OCI-LY1 (cell line): ENCODE results near the gene HPS5.

Source experiments
- H2AFZ ChIP-seq: fragments of 200-600 bp; sonication (generic), shearing (Covaris generic); 2 replicates; pipeline ENCODE4 v1.6.0; 2014; ENCODE audit warnings: antibody characterized with exemption, mild to moderate bottlenecking, low read length
- H3F3A ChIP-seq: fragments of 200-600 bp; sonication (generic), shearing (Covaris generic); 2 replicates; pipeline ENCODE4 v1.6.0; 2014; ENCODE audit warnings: mild to moderate bottlenecking, antibody characterized with exemption, low read length, moderate library complexity; ENCODE audit not compliant: insufficient read depth
- H3K27ac ChIP-seq: fragments of 200-600 bp; sonication (generic); 2 replicates; pipeline ENCODE4 v1.5.1; 2014; ENCODE audit warnings: low read length, mixed run types, mild to moderate bottlenecking, low read depth; ENCODE audit not compliant: poor library complexity, severe bottlenecking
- H3K27me3 ChIP-seq: fragments of 200-600 bp; sonication (generic); 2 replicates; pipeline ENCODE4 v1.6.0; 2014; ENCODE audit warnings: antibody characterized with exemption, mild to moderate bottlenecking, low read length, moderate library complexity; ENCODE audit not compliant: insufficient read depth
- H3K36me3 ChIP-seq: fragments of 200-600 bp; sonication (generic); 2 replicates; pipeline ENCODE4 v1.6.1; 2014; ENCODE audit warnings: mild to moderate bottlenecking, antibody characterized with exemption, low read length, moderate library complexity, mixed read lengths; ENCODE audit not compliant: insufficient read depth
- H3K4me1 ChIP-seq: fragments of 200-600 bp; sonication (generic); 2 replicates; pipeline ENCODE4 v1.5.1; 2014; ENCODE audit warnings: mild to moderate bottlenecking, low read length, moderate library complexity; ENCODE audit not compliant: insufficient read depth, severe bottlenecking
- H3K4me2 ChIP-seq: fragments of 200-600 bp; sonication (generic), shearing (Covaris generic); 2 replicates; pipeline ENCODE4 v1.6.1; 2014; ENCODE audit warnings: low read length
- H3K4me3 ChIP-seq: fragments of 200-600 bp; sonication (generic); 2 replicates; pipeline ENCODE4 v1.5.1; 2014; ENCODE audit warnings: low read length, low read depth, mild to moderate bottlenecking, mixed read lengths; ENCODE audit not compliant: poor library complexity, severe bottlenecking
- H3K79me2 ChIP-seq: fragments of 200-600 bp; shearing (Covaris generic); 2 replicates; pipeline ENCODE4 v1.6.1; 2016; ENCODE audit warnings: mixed run types, low read length, mixed read lengths; ENCODE audit not compliant: insufficient read depth
- H3K9ac ChIP-seq: fragments of 200-600 bp; sonication (generic), shearing (Covaris generic); 2 replicates; pipeline ENCODE4 v1.6.1; 2014; ENCODE audit warnings: mild to moderate bottlenecking, low read length, mixed read lengths
- H3K9me2 ChIP-seq: fragments of 200-600 bp; sonication (generic), shearing (Covaris generic); 2 replicates; pipeline ENCODE4 v1.6.1; 2014; ENCODE audit warnings: low read depth, mild to moderate bottlenecking, low read length, mixed read lengths
- H3K9me3 ChIP-seq: fragments of 200-600 bp; shearing (Covaris generic); 2 replicates; pipeline ENCODE4 v1.6.1; 2014; ENCODE audit warnings: low read length, mixed read lengths
- H4K20me1 ChIP-seq: fragments of 200-600 bp; sonication (generic), shearing (Covaris generic); 2 replicates; pipeline ENCODE4 v1.6.0; 2016; ENCODE audit warnings: mild to moderate bottlenecking, low read length; ENCODE audit not compliant: insufficient read depth
- CTCF ChIP-seq: fragments of 200-600 bp; sonication (generic), shearing (Covaris generic); IDR thresholded peaks from 2 replicates; pipeline ENCODE4 v1.5.1; 2017; ENCODE audit warnings: mild to moderate bottlenecking, antibody characterized with exemption, low read length, moderate library complexity, mixed read lengths
- EZH2 ChIP-seq: fragments of 200-600 bp; sonication (generic), shearing (Covaris generic); IDR thresholded peaks from 2 replicates; pipeline ENCODE4 v1.8.0; 2017; ENCODE audit warnings: borderline replicate concordance, mixed run types, mild to moderate bottlenecking, antibody characterized with exemption, low read length, moderate library complexity, mixed read lengths

Gene HPS5

GRCh38 chr11:18365741-18366140 lies 43.8 kb upstream of the HPS5 start:
- Histone ChIP-seq H2AFZ (no peak overlapping the region), H3K36me3 (peaks cover 53% of the 10 kb centered on the region), H3K79me2 (no peaks in the 10 kb centered on the region), H3K9ac (no peak overlapping the region), H3K27ac (no peak overlapping the region), H3F3A (no peaks in the 10 kb centered on the region), H3K4me3 (no peak overlapping the region), H3K9me3 (no peaks in the 10 kb centered on the region), H3K27me3 (no peaks in the 10 kb centered on the region), H3K4me1 (no peaks in the 10 kb centered on the region), H3K9me2 (no peaks in the 10 kb centered on the region), H4K20me1 (no peaks in the 10 kb centered on the region), H3K4me2 (no peak overlapping the region)
- TF ChIP-seq CTCF: no peak
- TF ChIP-seq EZH2: no peak

GRCh38 chr11:18364495-18365073 lies 42.6 kb upstream of the HPS5 start:
- H3F3A ChIP-seq: no peaks in the 10 kb centered on the region
- no peak for TF ChIP-seq EZH2
- TF ChIP-seq CTCF: no peak
- no peaks in the 10 kb centered on the region for H3K79me2 ChIP-seq
- H3K27ac ChIP-seq: no peak overlapping the region
- no peaks in the 10 kb centered on the region for H3K9me2 ChIP-seq
- no peak overlapping the region for H3K4me2 ChIP-seq
- H4K20me1 ChIP-seq: no peaks in the 10 kb centered on the region
- peaks cover 58% of the 10 kb centered on the region for H3K36me3 ChIP-seq
- H2AFZ ChIP-seq: no peak overlapping the region
- no peak overlapping the region for H3K4me3 ChIP-seq
- H3K27me3 ChIP-seq: no peaks in the 10 kb centered on the region
- H3K9ac ChIP-seq: no peak overlapping the region
- no peaks in the 10 kb centered on the region for H3K4me1 ChIP-seq
- H3K9me3 ChIP-seq: no peaks in the 10 kb centered on the region

GRCh38 chr11:18361154-18361553 lies 39.2 kb upstream of the HPS5 start:
- H3K36me3 ChIP-seq: peaks cover 82% of the 10 kb centered on the region

More at GRCh38 chr11:18361154-18361553, 39.2 kb upstream of the HPS5 start:
- Histone ChIP-seq H3K27me3 (no peaks in the 10 kb centered on the region), H3K27ac (no peak overlapping the region), H3K4me1 (no peaks in the 10 kb centered on the region), H3K9ac (no peak overlapping the region), H3K9me2 (no peaks in the 10 kb centered on the region), H3K4me3 (no peak overlapping the region), H4K20me1 (no peaks in the 10 kb centered on the region), H2AFZ (no peak overlapping the region), H3F3A (no peaks in the 10 kb centered on the region), H3K4me2 (no peak overlapping the region), H3K9me3 (no peaks in the 10 kb centered on the region), H3K79me2 (no peaks in the 10 kb centered on the region)
- TF ChIP-seq CTCF (no peak), EZH2 (no peak)
